HEK293 (cell line): ENCODE results near the gene CTTN.

Experiments used
- BCL11A ChIP-seq: fragments of 450-650 bp; formaldehyde crosslinking; IDR thresholded peaks from 2 replicates; pipeline ENCODE4 v1.5.1; 2016; ENCODE audit warnings: low read depth, missing biosample characterization, missing genetic modification characterization
- YY1 ChIP-seq: fragments of 450-650 bp; formaldehyde crosslinking; IDR thresholded peaks from 2 replicates; pipeline ENCODE4 v1.5.1; 2018; ENCODE audit warnings: missing biosample characterization, missing genetic modification characterization
- ZNF10 ChIP-seq: fragments of 450-650 bp; formaldehyde crosslinking; IDR thresholded peaks from 2 replicates; pipeline ENCODE4 v1.5.1; 2017; ENCODE audit warnings: missing biosample characterization, missing genetic modification characterization
- ZNF23 ChIP-seq: fragments of 450-650 bp; formaldehyde crosslinking; IDR thresholded peaks from 2 replicates; pipeline ENCODE4 v1.5.1; 2016; ENCODE audit warnings: missing biosample characterization, missing genetic modification characterization, borderline replicate concordance
- TF ChIP-seq, protein P1 (sequence below): fragments of 450-650 bp; IDR thresholded peaks from 2 replicates; pipeline ENCODE4 v1.5.1; 2018; ENCODE audit warnings: missing biosample characterization, mild to moderate bottlenecking, missing genetic modification characterization

DNA sequence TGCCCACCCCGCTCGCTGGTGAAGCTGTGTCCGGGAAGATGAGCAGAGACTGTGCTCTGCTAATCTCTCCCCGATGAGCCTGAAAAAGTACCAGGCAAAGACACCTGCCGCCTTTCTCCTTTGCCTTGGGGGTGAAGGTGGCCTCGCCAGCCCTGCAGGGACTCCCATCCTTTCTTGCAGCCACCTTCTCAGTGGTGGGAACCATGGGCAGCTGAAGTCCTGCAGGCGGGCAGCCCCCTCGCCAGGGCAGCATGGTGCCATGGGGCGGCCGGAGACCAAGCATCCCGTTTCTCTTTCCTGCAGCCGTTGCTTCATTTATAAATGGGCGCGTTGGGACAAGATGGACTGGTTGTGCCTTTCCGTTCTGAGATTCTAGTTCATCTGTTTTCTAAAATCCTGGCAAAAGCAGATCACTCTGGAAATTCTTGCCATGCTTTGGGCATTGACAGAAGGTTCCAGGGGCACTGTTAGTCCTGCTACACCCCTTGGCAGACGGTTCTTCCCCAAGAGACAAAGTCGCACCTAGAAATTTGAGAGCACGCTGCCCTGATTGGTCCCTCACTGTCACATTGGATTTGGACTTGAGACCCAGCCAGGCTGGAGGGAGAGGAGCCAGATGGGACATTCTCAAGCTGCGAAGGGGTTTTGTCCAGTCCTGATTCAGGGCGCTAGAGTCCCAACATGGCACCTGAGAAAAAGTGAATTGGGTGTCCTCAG, 7.5 kb downstream of the CTTN start:
- TF ChIP-seq YY1 (tag by site-specific recombination) = no peak
- TF ChIP-seq ZNF23 (tag by site-specific recombination) = no peak
- TF ChIP-seq BCL11A (tag by site-specific recombination) = no peak
- TF ChIP-seq, protein P1, sequence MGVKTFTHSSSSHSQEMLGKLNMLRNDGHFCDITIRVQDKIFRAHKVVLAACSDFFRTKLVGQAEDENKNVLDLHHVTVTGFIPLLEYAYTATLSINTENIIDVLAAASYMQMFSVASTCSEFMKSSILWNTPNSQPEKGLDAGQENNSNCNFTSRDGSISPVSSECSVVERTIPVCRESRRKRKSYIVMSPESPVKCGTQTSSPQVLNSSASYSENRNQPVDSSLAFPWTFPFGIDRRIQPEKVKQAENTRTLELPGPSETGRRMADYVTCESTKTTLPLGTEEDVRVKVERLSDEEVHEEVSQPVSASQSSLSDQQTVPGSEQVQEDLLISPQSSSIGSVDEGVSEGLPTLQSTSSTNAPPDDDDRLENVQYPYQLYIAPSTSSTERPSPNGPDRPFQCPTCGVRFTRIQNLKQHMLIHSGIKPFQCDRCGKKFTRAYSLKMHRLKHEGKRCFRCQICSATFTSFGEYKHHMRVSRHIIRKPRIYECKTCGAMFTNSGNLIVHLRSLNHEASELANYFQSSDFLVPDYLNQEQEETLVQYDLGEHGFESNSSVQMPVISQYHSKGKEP (tag by site-specific recombination) = no peak
- no peak for TF ChIP-seq ZNF10 (tag by site-specific recombination)
